K562 (cell line): ENCODE results near the gene LRRC74B. TPM values are rescaled to one million over a fixed set of nuclear protein-coding genes. Genes with fewer than 3 reads are reported as not detected.

Source experiments
- CEBPG ChIP-seq, 3 experiments: fragments of 200-800 bp in 1 of 3; sonication (Bioruptor generic) in 1 of 3; sonication (generic) in 1 of 3; formaldehyde crosslinking in 1 of 3; IDR thresholded peaks in 2 of 3; conservative IDR thresholded peaks in 1 of 3; 2 replicates each; pipeline versions ENCODE4 v1.6.1 to v1.8.0; 2016 to 2022; ENCODE audit warnings: missing compliant biosample characterization in 2 of 3, missing genetic modification characterization in 2 of 3, mild to moderate bottlenecking in 1 of 3, missing genetic modification reagents in 1 of 3
- CSDE1 ChIP-seq, 2 experiments: fragments of 450-650 bp; IDR thresholded peaks; 2 replicates each; pipeline ENCODE4 v1.6.1; 2016; ENCODE audit warnings: mild to moderate bottlenecking in 1 of 2
- EZH2 ChIP-seq: IDR thresholded peaks from 2 replicates; pipeline ENCODE4 v1.6.1; 2012; ENCODE audit warnings: low read depth, mild to moderate bottlenecking, inconsistent platforms, low read length, borderline replicate concordance
- FOXA3 ChIP-seq, 2 experiments: fragments of 450-650 bp in 1 of 2; sonication (generic) in 1 of 2; formaldehyde crosslinking; IDR thresholded peaks in 1 of 2; conservative IDR thresholded peaks in 1 of 2; 2 replicates each; pipeline versions ENCODE4 v1.4.0 to v1.8.0; 2020 to 2022; ENCODE audit warnings: mild to moderate bottlenecking in 2 of 2, missing genetic modification reagents in 1 of 2
- FUS ChIP-seq: fragments of 200-400 bp; formaldehyde crosslinking; optimal IDR thresholded peaks from 2 replicates; pipeline ENCODE3; 2017; ENCODE audit warnings: low read depth, low read length
- L3MBTL2 ChIP-seq: fragments of 450-650 bp; IDR thresholded peaks from 2 replicates; pipeline ENCODE4 v1.6.1; 2016; ENCODE audit warnings: mild to moderate bottlenecking, moderate library complexity
- NR2C1 ChIP-seq, 2 experiments: fragments of 450-650 bp; IDR thresholded peaks; 2 replicates each; pipeline ENCODE4 v1.6.1; 2017; ENCODE audit warnings: mild to moderate bottlenecking in 2 of 2, antibody characterized with exemption in 1 of 2, inconsistent platforms in 1 of 2, missing compliant biosample characterization in 1 of 2, missing genetic modification characterization in 1 of 2
- NR4A1 ChIP-seq, 2 experiments: fragments of 250-450 bp in 1 of 2; fragments of 450-650 bp in 1 of 2; sonication (Bioruptor Pico) in 1 of 2; IDR thresholded peaks; 2 replicates each; pipeline versions ENCODE4 v1.4.0 to v1.6.1; 2016 to 2020; ENCODE audit warnings: mild to moderate bottlenecking in 2 of 2, missing compliant biosample characterization in 1 of 2, missing genetic modification characterization in 1 of 2, moderate library complexity in 1 of 2
- POLR2B ChIP-seq: fragments of 450-650 bp; IDR thresholded peaks from 2 replicates; pipeline ENCODE4 v1.6.1; 2018; ENCODE audit warnings: low read depth; ENCODE audit not compliant: partially characterized antibody
- RBM34 ChIP-seq: fragments of 200-400 bp; formaldehyde crosslinking; IDR thresholded peaks from 2 replicates; pipeline ENCODE4 v1.6.1; 2018; ENCODE audit warnings: low read length, borderline replicate concordance; ENCODE audit not compliant: insufficient read depth
- SAP30 ChIP-seq: fragments of 200-600 bp; sonication (generic); IDR thresholded peaks from 2 replicates; pipeline ENCODE4 v1.6.1; 2012; ENCODE audit warnings: borderline replicate concordance, low read depth, mild to moderate bottlenecking, moderate library complexity, low read length, control low read depth, inconsistent platforms; ENCODE audit not compliant: insufficient read depth, poor library complexity, severe bottlenecking
- TARDBP ChIP-seq: fragments of 450-650 bp; IDR thresholded peaks from 2 replicates; pipeline ENCODE4 v1.6.1; 2016
- polyA plus RNA-seq, 8 experiments: library from polyadenylated mRNA; depleted of rRNA in 4 of 8; stranded (reverse) in 5 of 8; unstranded in 3 of 8; fragments of >200 nt; fragmentation: Nextera tagmentation in 2 of 8; fragmentation: Illumina TruSeq in 1 of 8; extraction: Ambion mirVana in 2 of 8; extraction: Trizol in 1 of 8; gene quantifications; 2 replicates each; pipeline versions ENCODE4 v1.2.1 to v1.2.3, GENCODE V29; 2011 to 2014; ENCODE audit warnings: inconsistent platforms in 1 of 8, missing spikeins in 1 of 8
- total RNA-seq, 7 experiments: library from RNA; depleted of rRNA in 6 of 7; stranded (reverse); fragments of >200 nt in 6 of 7; fragmentation: Illumina TruSeq in 2 of 7; extraction: Trizol in 2 of 7; gene quantifications; 2 replicates each; pipeline versions ENCODE4 v1.2.1 to v1.2.3, GENCODE V29; 2011 to 2021; ENCODE audit warnings: low replicate concordance in 1 of 7
- TF ChIP-seq, protein P1 (sequence below): fragments of 450-650 bp; IDR thresholded peaks from 2 replicates; pipeline ENCODE4 v1.6.1; 2018; ENCODE audit warnings: mild to moderate bottlenecking, low read depth; ENCODE audit not compliant: partially characterized antibody
- TF ChIP-seq, protein P2 (sequence below): sonication (generic); formaldehyde crosslinking; IDR thresholded peaks from 2 replicates; pipeline ENCODE4 v1.9.0; 2022; ENCODE audit warnings: mild to moderate bottlenecking, missing genetic modification reagents
- TF ChIP-seq, protein P3 (sequence below), 3 experiments: fragments of 200-800 bp in 1 of 3; fragments of 250-450 bp in 1 of 3; fragments of 450-650 bp in 1 of 3; sonication (Bioruptor Pico) in 1 of 3; sonication (Bioruptor generic) in 1 of 3; formaldehyde crosslinking in 1 of 3; IDR thresholded peaks; 2 replicates each; pipeline versions ENCODE4 v1.6.1 to v1.8.0; 2016 to 2022; ENCODE audit warnings: mild to moderate bottlenecking in 2 of 3, missing genetic modification characterization in 2 of 3, missing compliant biosample characterization in 1 of 3, moderate library complexity in 1 of 3
- TF ChIP-seq, protein P4 (sequence below): fragments of 450-650 bp; IDR thresholded peaks from 2 replicates; pipeline ENCODE4 v1.6.1; 2018; ENCODE audit not compliant: partially characterized antibody

LRRC74B gene
- total and polyA plus RNA-seq, 9 of the 15 experiments (the other 6 are each of a cell fraction or from before 2014, with no cell fraction given), result not detected

DNA sequence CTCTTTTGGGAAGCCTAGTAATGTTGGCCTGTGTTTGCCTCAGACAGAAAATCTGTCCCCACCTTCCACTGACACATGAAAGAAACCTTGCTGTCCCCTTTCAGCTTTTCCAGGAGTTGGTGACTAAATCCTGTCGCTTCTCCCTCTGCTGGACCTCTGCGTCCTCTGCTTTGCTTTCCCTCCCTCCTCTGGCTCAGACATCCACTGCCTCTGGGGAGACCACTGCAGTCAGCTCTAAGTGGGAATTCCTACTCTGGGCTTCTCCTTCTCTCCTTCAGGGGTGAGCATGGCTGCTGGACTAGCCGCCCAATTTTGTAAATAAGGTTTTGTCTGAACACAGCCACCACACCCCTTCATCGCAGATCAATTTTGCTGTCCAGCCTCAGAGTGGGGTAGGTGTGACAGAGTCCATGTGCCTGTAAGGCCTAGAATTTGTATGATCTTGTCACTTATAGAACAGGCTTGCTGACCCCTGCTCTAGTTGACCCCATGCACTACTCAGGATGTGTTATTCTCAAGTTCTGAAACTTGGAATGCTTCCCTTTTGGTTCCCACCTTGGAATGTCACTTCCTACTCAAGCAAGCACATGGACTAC, 23.0 kb downstream of the LRRC74B start (continued):
- TF ChIP-seq, protein P1, sequence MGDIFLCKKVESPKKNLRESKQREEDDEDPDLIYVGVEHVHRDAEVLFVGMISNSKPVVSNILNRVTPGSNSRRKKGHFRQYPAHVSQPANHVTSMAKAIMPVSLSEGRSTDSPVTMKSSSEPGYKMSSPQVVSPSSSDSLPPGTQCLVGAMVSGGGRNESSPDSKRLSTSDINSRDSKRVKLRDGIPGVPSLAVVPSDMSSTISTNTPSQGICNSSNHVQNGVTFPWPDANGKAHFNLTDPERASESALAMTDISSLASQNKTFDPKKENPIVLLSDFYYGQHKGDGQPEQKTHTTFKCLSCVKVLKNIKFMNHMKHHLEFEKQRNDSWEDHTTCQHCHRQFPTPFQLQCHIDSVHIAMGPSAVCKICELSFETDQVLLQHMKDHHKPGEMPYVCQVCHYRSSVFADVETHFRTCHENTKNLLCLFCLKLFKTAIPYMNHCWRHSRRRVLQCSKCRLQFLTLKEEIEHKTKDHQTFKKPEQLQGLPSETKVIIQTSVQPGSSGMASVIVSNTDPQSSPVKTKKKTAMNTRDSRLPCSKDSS, result no peak
- TF ChIP-seq CSDE1 (IDR thresholded peaks at IDR 0.05), result no peak
- TF ChIP-seq, protein P2, sequence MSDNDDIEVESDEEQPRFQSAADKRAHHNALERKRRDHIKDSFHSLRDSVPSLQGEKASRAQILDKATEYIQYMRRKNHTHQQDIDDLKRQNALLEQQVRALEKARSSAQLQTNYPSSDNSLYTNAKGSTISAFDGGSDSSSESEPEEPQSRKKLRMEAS (CRISPR knock-in tag), result no peak
- no peak for TF ChIP-seq POLR2B
- TF ChIP-seq, protein P3, sequence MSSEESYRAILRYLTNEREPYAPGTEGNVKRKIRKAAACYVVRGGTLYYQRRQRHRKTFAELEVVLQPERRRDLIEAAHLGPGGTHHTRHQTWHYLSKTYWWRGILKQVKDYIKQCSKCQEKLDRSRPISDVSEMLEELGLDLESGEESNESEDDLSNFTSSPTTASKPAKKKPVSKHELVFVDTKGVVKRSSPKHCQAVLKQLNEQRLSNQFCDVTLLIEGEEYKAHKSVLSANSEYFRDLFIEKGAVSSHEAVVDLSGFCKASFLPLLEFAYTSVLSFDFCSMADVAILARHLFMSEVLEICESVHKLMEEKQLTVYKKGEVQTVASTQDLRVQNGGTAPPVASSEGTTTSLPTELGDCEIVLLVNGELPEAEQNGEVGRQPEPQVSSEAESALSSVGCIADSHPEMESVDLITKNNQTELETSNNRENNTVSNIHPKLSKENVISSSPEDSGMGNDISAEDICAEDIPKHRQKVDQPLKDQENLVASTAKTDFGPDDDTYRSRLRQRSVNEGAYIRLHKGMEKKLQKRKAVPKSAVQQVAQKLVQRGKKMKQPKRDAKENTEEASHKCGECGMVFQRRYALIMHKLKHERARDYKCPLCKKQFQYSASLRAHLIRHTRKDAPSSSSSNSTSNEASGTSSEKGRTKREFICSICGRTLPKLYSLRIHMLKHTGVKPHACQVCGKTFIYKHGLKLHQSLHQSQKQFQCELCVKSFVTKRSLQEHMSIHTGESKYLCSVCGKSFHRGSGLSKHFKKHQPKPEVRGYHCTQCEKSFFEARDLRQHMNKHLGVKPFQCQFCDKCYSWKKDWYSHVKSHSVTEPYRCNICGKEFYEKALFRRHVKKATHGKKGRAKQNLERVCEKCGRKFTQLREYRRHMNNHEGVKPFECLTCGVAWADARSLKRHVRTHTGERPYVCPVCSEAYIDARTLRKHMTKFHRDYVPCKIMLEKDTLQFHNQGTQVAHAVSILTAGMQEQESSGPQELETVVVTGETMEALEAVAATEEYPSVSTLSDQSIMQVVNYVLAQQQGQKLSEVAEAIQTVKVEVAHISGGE (CRISPR knock-in tag; IDR thresholded peaks at IDR 0.05), result 0 out of 6 replicates have a peak, but pooled peaks of 1 of the 3 experiments have one; percentile 7
- TF ChIP-seq CEBPG (CRISPR knock-in tag; IDR thresholded peaks at IDR 0.05), result no peak
- no peak for TF ChIP-seq CEBPG (tag; conservative IDR thresholded peaks at IDR 0.05 in 1 of 2, IDR thresholded peaks at IDR 0.05 in 1 of 2)
- TF ChIP-seq NR2C1 (IDR thresholded peaks at IDR 0.05), result no peak
- peak; percentile 18; the same call in 1 of the 2 replicates for TF ChIP-seq NR2C1 (tag; IDR thresholded peaks at IDR 0.05)
- no peak for TF ChIP-seq TARDBP
- TF ChIP-seq, protein P4, sequence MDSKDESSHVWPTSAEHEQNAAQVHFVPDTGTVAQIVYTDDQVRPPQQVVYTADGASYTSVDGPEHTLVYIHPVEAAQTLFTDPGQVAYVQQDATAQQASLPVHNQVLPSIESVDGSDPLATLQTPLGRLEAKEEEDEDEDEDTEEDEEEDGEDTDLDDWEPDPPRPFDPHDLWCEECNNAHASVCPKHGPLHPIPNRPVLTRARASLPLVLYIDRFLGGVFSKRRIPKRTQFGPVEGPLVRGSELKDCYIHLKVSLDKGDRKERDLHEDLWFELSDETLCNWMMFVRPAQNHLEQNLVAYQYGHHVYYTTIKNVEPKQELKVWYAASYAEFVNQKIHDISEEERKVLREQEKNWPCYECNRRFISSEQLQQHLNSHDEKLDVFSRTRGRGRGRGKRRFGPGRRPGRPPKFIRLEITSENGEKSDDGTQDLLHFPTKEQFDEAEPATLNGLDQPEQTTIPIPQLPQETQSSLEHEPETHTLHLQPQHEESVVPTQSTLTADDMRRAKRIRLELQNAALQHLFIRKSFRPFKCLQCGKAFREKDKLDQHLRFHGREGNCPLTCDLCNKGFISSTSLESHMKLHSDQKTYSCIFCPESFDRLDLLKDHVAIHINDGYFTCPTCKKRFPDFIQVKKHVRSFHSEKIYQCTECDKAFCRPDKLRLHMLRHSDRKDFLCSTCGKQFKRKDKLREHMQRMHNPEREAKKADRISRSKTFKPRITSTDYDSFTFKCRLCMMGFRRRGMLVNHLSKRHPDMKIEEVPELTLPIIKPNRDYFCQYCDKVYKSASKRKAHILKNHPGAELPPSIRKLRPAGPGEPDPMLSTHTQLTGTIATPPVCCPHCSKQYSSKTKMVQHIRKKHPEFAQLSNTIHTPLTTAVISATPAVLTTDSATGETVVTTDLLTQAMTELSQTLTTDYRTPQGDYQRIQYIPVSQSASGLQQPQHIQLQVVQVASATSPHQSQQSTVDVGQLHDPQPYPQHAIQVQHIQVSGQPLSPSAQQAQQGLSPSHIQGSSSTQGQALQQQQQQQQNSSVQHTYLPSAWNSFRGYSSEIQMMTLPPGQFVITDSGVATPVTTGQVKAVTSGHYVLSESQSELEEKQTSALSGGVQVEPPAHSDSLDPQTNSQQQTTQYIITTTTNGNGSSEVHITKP, result no peak
- no peak for TF ChIP-seq NR4A1 (CRISPR knock-in tag; IDR thresholded peaks at IDR 0.05)
- TF ChIP-seq NR4A1 (tag; IDR thresholded peaks at IDR 0.05), result no peak
- no peak for TF ChIP-seq EZH2
- peak in 1 of 2 experiments; percentile 69; a peak in 1 of 4 replicates for TF ChIP-seq FOXA3 (CRISPR knock-in tag; conservative IDR thresholded peaks at IDR 0.05 in 1 of 2, IDR thresholded peaks at IDR 0.05 in 1 of 2)
- TF ChIP-seq RBM34, result no peak
- no peak for TF ChIP-seq FUS
- no peak for TF ChIP-seq L3MBTL2
- TF ChIP-seq SAP30, result peak; percentile 17
